Type B pancreatic cell (in vitro differentiated cells): ENCODE measurements around the gene ATP6V0E1. TPM values are rescaled to one million over a fixed set of nuclear protein-coding genes. Genes with fewer than 3 reads are reported as not detected.
"Not testable (repeated sequence)": the region's sequence is repeated elsewhere in the genome, so short reads cannot be mapped to it uniquely, and the experiment has no call there.

Source experiments
- DNase-seq: peaks from one replicate; pipeline ENCODE4 v3.0.0; 2021; ENCODE audit warnings: mixed read lengths; ENCODE audit not compliant: unreplicated experiment; ENCODE audit errors: extremely low spot score
- H3K27ac Mint-ChIP-seq: 2 replicates; pipeline ENCODE4 v1.8.0; 2021; ENCODE audit warnings: mild to moderate bottlenecking, mixed read lengths
- H3K27me3 Mint-ChIP-seq: 2 replicates; pipeline ENCODE4 v1.8.0; 2021; ENCODE audit warnings: mixed read lengths
- H3K36me3 Mint-ChIP-seq: 2 replicates; pipeline ENCODE4 v1.8.0; 2021; ENCODE audit warnings: mixed read lengths
- H3K4me1 Mint-ChIP-seq: one replicate; pipeline ENCODE4 v1.8.0; 2021; ENCODE audit warnings: mixed read lengths; ENCODE audit not compliant: unreplicated experiment
- H3K4me3 Mint-ChIP-seq: 2 replicates; pipeline ENCODE4 v1.8.0; 2021; ENCODE audit warnings: mild to moderate bottlenecking, mixed read lengths
- H3K9me3 Mint-ChIP-seq: 2 replicates; pipeline ENCODE4 v1.8.0; 2021; ENCODE audit warnings: mixed read lengths
- total RNA-seq: library from RNA; stranded (reverse); gene quantifications from 2 replicates; pipeline ENCODE4 v1.2.1, GENCODE V29; 2021; ENCODE audit warnings: low replicate concordance
- TF ChIP-seq, protein P1 (sequence below): fragments of 200-600 bp; sonication (generic); conservative IDR thresholded peaks from 2 replicates; pipeline ENCODE4 v1.5.0; 2021; ENCODE audit warnings: antibody characterized with exemption, mild to moderate bottlenecking

Gene ATP6V0E1
- total RNA-seq, 1 donor from 2014 or later: 141 TPM

DNA sequence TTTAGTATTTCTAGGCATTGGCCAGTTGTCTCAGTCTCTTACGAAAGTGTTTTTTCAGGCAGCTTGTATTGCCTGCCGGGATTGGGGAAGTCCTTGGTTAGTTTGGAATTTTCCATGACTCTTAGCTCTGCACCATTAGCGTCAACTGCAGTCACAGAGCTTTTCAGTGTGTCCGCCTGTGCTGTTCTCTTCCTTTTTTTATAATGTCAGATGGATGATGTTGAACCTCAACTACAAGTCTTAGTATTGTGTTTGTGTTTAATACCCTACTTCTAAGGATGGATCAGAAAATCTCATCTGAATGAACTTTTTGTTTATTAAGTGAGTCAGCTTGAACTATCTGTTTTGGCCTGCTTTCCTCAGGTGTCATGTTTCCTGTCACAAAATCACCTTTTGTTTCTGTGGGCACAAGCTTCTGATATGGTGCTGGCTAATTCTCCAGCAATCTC is 33.1 kb downstream of the ATP6V0E1 start:
- no peak for DNase-seq
- Mint-ChIP-seq H3K4me3 (no peak overlapping the region), H3K27me3 (no peaks in the 10 kb centered on the region), H3K36me3 (peaks cover 24% of the 10 kb centered on the region), H3K4me1 (peaks cover 11% of the 10 kb centered on the region), H3K9me3 (no peaks in the 10 kb centered on the region), H3K27ac (peak overlapping the region; percentile 8)
- TF ChIP-seq, protein P1, sequence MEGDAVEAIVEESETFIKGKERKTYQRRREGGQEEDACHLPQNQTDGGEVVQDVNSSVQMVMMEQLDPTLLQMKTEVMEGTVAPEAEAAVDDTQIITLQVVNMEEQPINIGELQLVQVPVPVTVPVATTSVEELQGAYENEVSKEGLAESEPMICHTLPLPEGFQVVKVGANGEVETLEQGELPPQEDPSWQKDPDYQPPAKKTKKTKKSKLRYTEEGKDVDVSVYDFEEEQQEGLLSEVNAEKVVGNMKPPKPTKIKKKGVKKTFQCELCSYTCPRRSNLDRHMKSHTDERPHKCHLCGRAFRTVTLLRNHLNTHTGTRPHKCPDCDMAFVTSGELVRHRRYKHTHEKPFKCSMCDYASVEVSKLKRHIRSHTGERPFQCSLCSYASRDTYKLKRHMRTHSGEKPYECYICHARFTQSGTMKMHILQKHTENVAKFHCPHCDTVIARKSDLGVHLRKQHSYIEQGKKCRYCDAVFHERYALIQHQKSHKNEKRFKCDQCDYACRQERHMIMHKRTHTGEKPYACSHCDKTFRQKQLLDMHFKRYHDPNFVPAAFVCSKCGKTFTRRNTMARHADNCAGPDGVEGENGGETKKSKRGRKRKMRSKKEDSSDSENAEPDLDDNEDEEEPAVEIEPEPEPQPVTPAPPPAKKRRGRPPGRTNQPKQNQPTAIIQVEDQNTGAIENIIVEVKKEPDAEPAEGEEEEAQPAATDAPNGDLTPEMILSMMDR: no peak

DNA sequence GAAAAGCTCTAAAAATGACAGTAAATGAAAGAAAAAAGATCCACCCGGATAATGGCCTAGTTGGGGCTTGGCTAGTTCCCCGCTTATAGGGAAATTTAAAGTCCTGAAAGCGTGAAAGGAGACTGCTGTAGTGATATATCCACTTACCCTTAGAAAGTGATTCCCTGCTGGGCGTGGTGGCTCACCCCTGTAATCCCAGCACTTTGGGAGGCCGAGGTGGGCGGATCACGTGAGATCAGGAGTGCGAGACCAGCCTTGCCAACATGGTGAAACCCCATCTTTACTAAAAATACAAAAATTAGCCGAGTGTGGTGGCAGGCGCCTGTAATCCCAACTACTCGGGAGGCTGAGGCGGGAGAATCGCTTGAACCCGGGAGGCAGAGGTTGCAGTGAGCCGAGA is 33.5 kb downstream of the ATP6V0E1 start:
- H3K4me3 Mint-ChIP-seq, H3K27ac Mint-ChIP-seq, H3K27me3 Mint-ChIP-seq, H3K9me3 Mint-ChIP-seq, H3K4me1 Mint-ChIP-seq, DNase-seq: not testable (repeated sequence)
- peaks cover 24% of the 10 kb centered on the region for H3K36me3 Mint-ChIP-seq

DNA sequence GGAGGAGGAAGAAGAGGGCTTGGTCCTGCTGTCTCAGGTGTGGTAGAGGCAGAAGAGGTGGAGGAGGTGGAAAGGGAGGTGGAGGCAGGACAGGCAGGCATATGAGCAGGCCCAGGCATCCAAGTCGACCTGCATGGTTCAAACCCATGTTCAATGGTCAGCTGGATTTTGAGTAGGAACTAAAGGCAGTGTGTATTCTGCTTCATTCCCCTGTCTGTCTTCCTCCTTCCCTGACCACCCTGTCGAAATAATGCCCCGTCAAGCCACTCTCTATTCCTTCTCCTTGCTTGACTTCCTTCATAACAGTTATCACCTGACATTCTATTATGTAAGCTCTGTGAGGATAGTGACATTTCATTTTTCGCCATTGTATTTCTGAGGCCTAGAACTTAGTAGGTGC is 34.8 kb downstream of the ATP6V0E1 start:
- Mint-ChIP-seq H3K27me3 (no peaks in the 10 kb centered on the region), H3K27ac (no peak overlapping the region), H3K9me3 (no peaks in the 10 kb centered on the region), H3K36me3 (peaks cover 26% of the 10 kb centered on the region), H3K4me1 (peaks cover 9% of the 10 kb centered on the region), H3K4me3 (no peak overlapping the region)
- TF ChIP-seq, protein P1: no peak
- DNase-seq: no peak

DNA sequence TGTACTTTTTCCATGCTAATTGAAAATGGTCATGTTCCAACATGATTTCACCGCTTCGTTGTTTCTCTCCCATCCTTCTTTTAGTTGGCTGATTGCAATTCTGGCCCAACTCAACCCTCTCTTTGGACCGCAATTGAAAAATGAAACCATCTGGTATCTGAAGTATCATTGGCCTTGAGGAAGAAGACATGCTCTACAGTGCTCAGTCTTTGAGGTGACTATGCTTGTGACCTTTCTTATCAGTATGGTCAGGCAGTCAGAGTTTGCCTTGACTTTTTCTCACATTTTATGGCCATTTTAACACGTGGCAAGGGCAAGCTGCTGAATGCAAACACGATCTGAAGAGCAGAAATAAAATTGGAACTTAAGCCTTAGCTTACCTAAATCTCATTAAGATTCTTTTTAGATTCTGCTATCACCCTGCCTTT is 36.6 kb downstream of the ATP6V0E1 start:
- Mint-ChIP-seq H3K27ac (no peak overlapping the region), H3K4me3 (no peak overlapping the region), H3K4me1 (peaks cover 9% of the 10 kb centered on the region), H3K36me3 (peaks cover 30% of the 10 kb centered on the region), H3K9me3 (no peaks in the 10 kb centered on the region), H3K27me3 (no peaks in the 10 kb centered on the region)
- DNase-seq: no peak
- TF ChIP-seq, protein P1: no peak

DNA sequence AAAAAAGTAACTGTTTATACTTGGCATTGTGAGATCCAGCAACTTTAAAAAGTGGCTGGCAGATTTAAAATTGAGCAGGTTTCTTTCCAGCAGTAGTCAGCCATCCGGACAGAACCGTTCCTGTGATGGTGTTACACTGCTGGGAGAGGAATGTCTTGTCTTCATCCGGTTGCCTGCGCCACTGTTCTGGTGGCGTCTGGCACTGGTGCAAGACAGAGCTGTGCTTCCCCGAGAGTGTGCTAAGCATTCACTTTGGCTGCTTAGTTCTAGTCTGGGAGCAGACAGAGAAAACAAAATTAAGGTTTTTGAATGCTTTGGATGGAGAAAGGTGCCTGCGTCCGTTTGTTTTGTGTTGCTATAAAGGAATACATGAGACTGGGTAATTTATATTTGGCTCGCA is 37.1 kb downstream of the ATP6V0E1 start:
- H3K4me3 Mint-ChIP-seq: no peak overlapping the region
- TF ChIP-seq, protein P1: no peak

DNA sequence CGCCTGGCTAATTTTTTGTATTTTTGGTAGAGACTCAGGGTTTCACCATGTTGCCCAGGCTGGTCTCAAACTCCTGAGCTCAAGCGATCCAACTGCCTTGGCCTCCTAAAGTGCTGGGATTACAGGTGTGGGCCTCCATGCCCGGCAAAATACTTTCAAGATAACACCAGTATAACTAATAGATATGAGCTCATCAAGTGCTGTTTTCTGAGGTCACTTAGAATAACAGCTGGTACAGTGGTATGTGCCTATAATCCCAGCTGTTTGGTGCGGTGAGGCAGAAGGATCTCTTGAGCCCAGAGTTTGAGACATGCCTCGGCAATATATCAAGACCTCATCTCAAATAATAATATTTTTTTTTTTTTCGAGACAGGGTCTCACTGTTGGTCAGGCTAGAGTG is 42.1 kb downstream of the ATP6V0E1 start:
- no peaks in the 10 kb centered on the region for H3K9me3 Mint-ChIP-seq
- H3K36me3 Mint-ChIP-seq: peaks cover 18% of the 10 kb centered on the region
- no peak overlapping the region for H3K27ac Mint-ChIP-seq
- no peak overlapping the region for H3K4me3 Mint-ChIP-seq
- TF ChIP-seq, protein P1: no peak
- DNase-seq: no peak
- H3K27me3 Mint-ChIP-seq: no peaks in the 10 kb centered on the region
- H3K4me1 Mint-ChIP-seq: no peaks in the 10 kb centered on the region

More for the DNA sequence above, 37.1 kb downstream of the ATP6V0E1 start:
- Mint-ChIP-seq H3K27me3 (no peaks in the 10 kb centered on the region), H3K9me3 (no peaks in the 10 kb centered on the region), H3K4me1 (peaks cover 9% of the 10 kb centered on the region), H3K36me3 (peaks cover 30% of the 10 kb centered on the region), H3K27ac (no peak overlapping the region)
- DNase-seq: no peak
